NCI-H2081 (cell line): Measurements from ENCODE around the gene AGAP9.
"Not testable (repeated sequence)": the region's sequence is repeated elsewhere in the genome, so short reads cannot be mapped to it uniquely, and the experiment has no call there.

ENCODE experiments used
- DNase-seq, 2 experiments: peaks; one replicate each; lab custom pipeline; 2025; lab: John Stamatoyannopoulos, UW

The AGAP9 gene

GRCh38 chr10:47457528-47457820 lies 66.0 kb downstream of the AGAP9 start:
- DNase-seq, result no peak

- no peak for DNase-seq
Measured at GRCh38 chr10:47456794-47457527, 66.5 kb downstream of the AGAP9 start.

- no peak for DNase-seq
Measured at GRCh38 chr10:47456079-47456785, 67.2 kb downstream of the AGAP9 start.

GRCh38 chr10:47455350-47456078 lies 67.9 kb downstream of the AGAP9 start:
- not testable (repeated sequence) for DNase-seq

- DNase-seq, result no peak
Measured at GRCh38 chr10:47454780-47455058, 68.7 kb downstream of the AGAP9 start.

- DNase-seq, result no peak
Measured at GRCh38 chr10:47454008-47454779, 69.2 kb downstream of the AGAP9 start.

- DNase-seq, result no peak
Measured at GRCh38 chr10:47453141-47454007, 70.1 kb downstream of the AGAP9 start.

- DNase-seq, result peak in 1 of 2 experiments; percentile 25
Measured at GRCh38 chr10:47452495-47453140, 70.8 kb downstream of the AGAP9 start.

- no peak for DNase-seq
Measured at GRCh38 chr10:47451998-47452494, 71.4 kb downstream of the AGAP9 start.
